ENCODE measurements around the gene CUX1. TPM values are rescaled to one million over a fixed set of nuclear protein-coding genes. Genes with fewer than 3 reads are reported as not detected.

Gene CUX1
- total and polyA plus RNA-seq, 2 of the 13 experiments (the other 11 are each of a cell fraction or from before 2014, with no cell fraction given), result 13.7 to 14.9 TPM

GRCh38 chr7:101875283-101875846 lies 57.9 kb downstream of the CUX1 start (continued):
- TF ChIP-seq KLF12 (CRISPR knock-in tag; IDR thresholded peaks at IDR 0.05; ENCODE audit: borderline replicate concordance) (no peak), ZNF616 (CRISPR knock-in tag; IDR thresholded peaks at IDR 0.05; ENCODE audit: low read depth) (no peak), GTF3A (CRISPR knock-in tag; conservative IDR thresholded peaks at IDR 0.05) (no peak), MED8 (CRISPR knock-in tag; IDR thresholded peaks at IDR 0.05; ENCODE audit: insufficient replicate concordance) (no peak), ZKSCAN5 (CRISPR knock-in tag; IDR thresholded peaks at IDR 0.05) (no peak), GATA4 (IDR thresholded peaks at IDR 0.05; ENCODE audit: borderline replicate concordance, low read depth) (no peak), ZNF547 (CRISPR knock-in tag; IDR thresholded peaks at IDR 0.05) (no peak), ZNF850 (CRISPR knock-in tag; conservative IDR thresholded peaks at IDR 0.05) (no peak)

- 94% methylated on average over 12 of the region's 12 CpGs for WGBS (ENCODE audit: low lambda C conversion rate)
- no peak overlapping the region for H3K4me3 ChIP-seq (replicated peaks in 1 of 3; ENCODE audit: insufficient read depth in 1 of 3, low read depth in 2 of 3, low read length in 3 of 3)
- peaks cover 11% of the 10 kb centered on the region for H4K20me1 ChIP-seq (ENCODE audit: insufficient read depth, low read length)
- FAIRE-seq, result no peak
- H3K4me2 ChIP-seq (ENCODE audit: low read depth, low read length), result no peak overlapping the region
- ATAC-seq, result no peak
- H3K27ac ChIP-seq (ENCODE audit: extremely low read length, insufficient read depth, low read length), result no peak overlapping the region
- no peaks in the 10 kb centered on the region for H3K36me3 ChIP-seq (replicated peaks in 1 of 2; ENCODE audit: control insufficient read depth in 1 of 2, insufficient read depth in 2 of 2, low read length in 2 of 2)
- no peak for DNase-seq (ENCODE audit: low spot score)
- no peaks in the 10 kb centered on the region for H3K9me3 ChIP-seq (ENCODE audit: low read length)
- H2AFZ ChIP-seq (ENCODE audit: low read length), result no peak overlapping the region
- no peak overlapping the region for H3K9ac ChIP-seq (ENCODE audit: insufficient read depth, low read depth, low read length)
- ChIA-PET POLR2A (no interaction called here), CTCF (ENCODE audit: low intra/inter-chr PET ratio, low total read pairs) (no interaction called here)
- no peaks in the 10 kb centered on the region for H3K27me3 ChIP-seq (ENCODE audit: control insufficient read depth in 1 of 2, insufficient read depth in 2 of 2, low read length in 2 of 2)
- intact Hi-C loops (cut with micrococcal nuclease; ENCODE audit: unreplicated experiment) (no loop called here), in situ Hi-C loops (cut with HindIII; ENCODE audit: extremely low pct_ligation_motif_present, low pct_unique_long_range_greater_than_20kb) (no loop called here)
- peaks cover 63% of the 10 kb centered on the region for H3K79me2 ChIP-seq (ENCODE audit: insufficient read depth, low read length)
- BruUV-seq (replicated peaks), result no TSS peak
- H3K4me1 ChIP-seq (ENCODE audit: insufficient read depth, low read length), result peaks cover 52% of the 10 kb centered on the region
- TF ChIP-seq POLR2AphosphoS5 (IDR thresholded peaks at IDR 0.05; ENCODE audit: low read depth, low read length) (no peak), ZNF142 (CRISPR knock-in tag; IDR thresholded peaks at IDR 0.05) (no peak), HMG20B (CRISPR knock-in tag; conservative IDR thresholded peaks at IDR 0.05) (no peak), ZNF572 (CRISPR knock-in tag; IDR thresholded peaks at IDR 0.05) (no peak), MBNL3 (CRISPR knock-in tag; conservative IDR thresholded peaks at IDR 0.05) (no peak)
Measured at GRCh38 chr7:101877882-101878591, 60.6 kb downstream of the CUX1 start.
